Kidney epithelial cell (primary cell): ENCODE data around the gene UCP2. TPM values are rescaled to one million over a fixed set of nuclear protein-coding genes. Genes with fewer than 3 reads are reported as not detected.

Source experiments
- DNase-seq: peaks from one replicate; pipeline ENCODE4 v3.0.0-alpha.2; 2010; ENCODE audit warnings: low read depth
- H3K27me3 ChIP-seq: 2 replicates; pipeline ENCODE4 v1.6.0; 2011; ENCODE audit warnings: low read length; ENCODE audit not compliant: control insufficient read depth, insufficient read depth
- H3K36me3 ChIP-seq: 2 replicates; pipeline ENCODE4 v1.5.1; 2011; ENCODE audit warnings: low read length; ENCODE audit not compliant: control insufficient read depth, insufficient read depth
- H3K4me3 ChIP-seq: 2 replicates; pipeline ENCODE4 v1.5.1; 2011; ENCODE audit warnings: low read depth, mild to moderate bottlenecking, control low read depth, low read length
- total RNA-seq: library from RNA; depleted of rRNA; stranded (reverse); fragments of >200 nt; gene quantifications from 2 replicates; pipeline ENCODE4 v1.2.3, GENCODE V29; 2015
- TF ChIP-seq, protein P1 (sequence below): IDR thresholded peaks from 2 replicates; pipeline ENCODE4 v1.5.1; 2011; ENCODE audit warnings: mild to moderate bottlenecking, moderate library complexity, low read length, control low read depth, inconsistent platforms; ENCODE audit not compliant: insufficient read depth, poor library complexity, severe bottlenecking

The UCP2 gene
- total RNA-seq, 1 donor from 2014 or later: 13.0 TPM

DNA sequence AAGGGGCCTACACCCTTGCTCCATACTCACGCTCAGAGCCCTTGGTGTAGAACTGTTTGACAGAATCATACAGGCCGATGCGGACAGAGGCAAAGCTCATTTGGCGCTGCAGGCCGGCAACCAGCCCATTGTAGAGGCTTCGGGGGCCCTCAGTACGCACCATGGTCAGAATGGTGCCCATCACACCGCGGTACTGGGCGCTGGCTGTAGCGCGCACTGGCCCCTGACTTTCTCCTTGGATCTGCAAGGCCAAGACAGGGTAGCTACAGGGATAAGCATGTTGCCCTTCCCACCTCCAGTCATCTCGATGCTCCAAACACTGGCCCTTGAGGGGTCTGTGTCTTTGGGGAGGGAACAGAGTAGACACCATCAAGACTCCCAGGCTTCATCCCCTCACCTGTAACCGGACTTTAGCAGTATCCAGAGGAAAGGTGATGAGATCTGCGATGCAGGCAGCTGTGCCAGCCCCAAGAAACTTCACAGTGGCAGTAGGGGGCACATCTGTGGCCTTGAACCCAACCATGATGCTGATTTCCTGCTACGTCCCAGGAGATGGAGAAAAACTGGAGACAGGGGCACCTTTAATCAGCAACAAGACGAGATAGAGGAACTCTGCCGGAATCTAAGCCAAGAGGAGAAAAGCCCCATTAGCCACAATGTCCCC, 4.7 kb downstream of the UCP2 start:
- DNase-seq: no peak
- Histone ChIP-seq H3K27me3 (no peaks in the 10 kb centered on the region), H3K36me3 (peaks cover 11% of the 10 kb centered on the region), H3K4me3 (no peak overlapping the region)
- TF ChIP-seq, protein P1, sequence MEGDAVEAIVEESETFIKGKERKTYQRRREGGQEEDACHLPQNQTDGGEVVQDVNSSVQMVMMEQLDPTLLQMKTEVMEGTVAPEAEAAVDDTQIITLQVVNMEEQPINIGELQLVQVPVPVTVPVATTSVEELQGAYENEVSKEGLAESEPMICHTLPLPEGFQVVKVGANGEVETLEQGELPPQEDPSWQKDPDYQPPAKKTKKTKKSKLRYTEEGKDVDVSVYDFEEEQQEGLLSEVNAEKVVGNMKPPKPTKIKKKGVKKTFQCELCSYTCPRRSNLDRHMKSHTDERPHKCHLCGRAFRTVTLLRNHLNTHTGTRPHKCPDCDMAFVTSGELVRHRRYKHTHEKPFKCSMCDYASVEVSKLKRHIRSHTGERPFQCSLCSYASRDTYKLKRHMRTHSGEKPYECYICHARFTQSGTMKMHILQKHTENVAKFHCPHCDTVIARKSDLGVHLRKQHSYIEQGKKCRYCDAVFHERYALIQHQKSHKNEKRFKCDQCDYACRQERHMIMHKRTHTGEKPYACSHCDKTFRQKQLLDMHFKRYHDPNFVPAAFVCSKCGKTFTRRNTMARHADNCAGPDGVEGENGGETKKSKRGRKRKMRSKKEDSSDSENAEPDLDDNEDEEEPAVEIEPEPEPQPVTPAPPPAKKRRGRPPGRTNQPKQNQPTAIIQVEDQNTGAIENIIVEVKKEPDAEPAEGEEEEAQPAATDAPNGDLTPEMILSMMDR: no peak

GRCh38 chr11:73976451-73977151, 6.0 kb downstream of the UCP2 start:
- TF ChIP-seq, protein P1: no peak
- Histone ChIP-seq H3K36me3 (peaks cover 11% of the 10 kb centered on the region), H3K4me3 (no peak overlapping the region), H3K27me3 (no peaks in the 10 kb centered on the region)
- no peak for DNase-seq

GRCh38 chr11:73975479-73975757, 7.2 kb downstream of the UCP2 start:
- DNase-seq: no peak
- peaks cover 11% of the 10 kb centered on the region for H3K36me3 ChIP-seq
- no peaks in the 10 kb centered on the region for H3K27me3 ChIP-seq
- TF ChIP-seq, protein P1: no peak
- no peak overlapping the region for H3K4me3 ChIP-seq

DNA sequence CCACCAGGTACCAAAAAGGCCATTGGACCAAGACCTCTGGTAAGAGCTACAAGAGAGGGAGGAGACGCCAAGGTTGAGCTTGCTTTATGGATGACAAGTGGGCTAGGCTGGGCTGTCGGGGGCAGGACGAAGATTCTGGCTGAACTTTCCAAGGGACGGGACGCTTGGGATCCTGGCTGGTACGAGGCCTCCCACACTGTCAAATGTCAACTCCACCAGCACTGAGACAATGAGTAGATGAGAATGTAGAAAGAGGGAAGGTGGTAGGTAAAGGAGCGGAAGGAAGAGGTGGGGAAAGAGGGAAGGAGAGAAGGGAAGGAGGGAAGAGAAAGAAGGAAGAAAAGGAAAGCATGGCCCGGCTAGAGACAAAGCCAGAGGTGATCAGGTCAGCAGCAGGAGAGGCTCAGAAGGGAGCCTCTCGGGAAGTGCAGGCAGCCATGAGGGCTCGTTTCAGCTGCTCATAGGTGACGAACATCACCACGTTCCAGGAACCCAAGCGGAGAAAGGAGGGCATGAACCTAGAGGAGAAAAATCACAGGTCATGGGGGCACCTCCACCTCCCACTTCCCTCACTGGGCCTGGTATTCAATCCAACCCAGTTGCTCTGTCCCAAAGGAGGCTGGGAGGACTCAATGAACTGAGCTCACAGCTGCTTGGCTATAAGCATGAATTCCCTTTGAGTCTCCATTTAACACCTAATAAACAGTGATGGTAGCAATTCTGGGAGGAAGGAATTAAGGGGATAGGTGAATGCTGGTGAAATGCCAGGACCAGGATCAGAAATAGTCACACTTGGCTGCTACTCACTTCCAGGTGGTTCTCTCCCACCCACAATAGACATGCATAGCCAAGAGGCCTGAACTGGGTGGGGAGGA, 7.8 kb downstream of the UCP2 start:
- H3K4me3 ChIP-seq: no peak overlapping the region

DNA sequence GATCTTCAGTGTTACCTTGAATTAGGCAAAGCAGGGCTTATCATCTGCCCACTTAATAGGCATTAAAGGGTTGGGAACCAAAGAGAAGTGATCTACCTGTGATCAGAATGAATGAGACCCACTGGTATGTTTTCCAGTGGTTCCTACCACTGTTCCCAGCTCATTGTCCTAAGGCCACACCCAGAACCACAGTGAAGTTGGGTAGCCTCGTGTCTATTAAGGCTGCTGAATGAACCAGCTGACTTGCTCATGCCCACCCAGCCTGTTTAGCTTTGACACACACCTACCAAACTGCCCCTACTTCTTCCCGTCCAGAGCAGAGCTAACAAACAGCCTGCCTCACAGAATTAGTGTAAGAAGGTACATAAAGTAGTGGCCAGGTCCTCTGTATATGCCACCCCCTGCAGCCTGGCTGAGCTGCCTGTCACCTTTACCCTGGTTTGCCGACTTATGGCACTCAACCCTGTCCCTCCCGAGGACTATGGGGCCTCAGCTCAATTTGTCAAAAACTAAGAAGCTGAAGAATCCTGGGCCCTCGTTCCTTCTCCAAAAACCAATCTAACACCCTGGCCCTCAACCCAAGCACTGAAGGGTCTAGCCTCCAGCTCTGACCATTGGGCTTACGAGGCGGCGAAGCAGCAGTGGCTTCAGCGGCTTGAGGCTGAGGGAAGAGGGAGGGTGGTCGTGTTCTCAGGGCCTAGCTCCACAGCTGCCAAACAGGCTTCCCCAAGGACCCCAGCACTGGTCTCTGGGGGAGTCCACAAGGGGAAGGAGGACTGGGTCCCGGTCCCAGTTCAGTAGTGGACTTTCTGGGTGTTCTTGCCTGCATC, 9.8 kb downstream of the UCP2 start:
- TF ChIP-seq, protein P1: no peak
- peaks cover 8% of the 10 kb centered on the region for H3K36me3 ChIP-seq
- H3K4me3 ChIP-seq: no peak overlapping the region
- H3K27me3 ChIP-seq: no peaks in the 10 kb centered on the region
- no peak for DNase-seq

More for the DNA sequence above, 7.8 kb downstream of the UCP2 start:
- Histone ChIP-seq H3K36me3 (peaks cover 11% of the 10 kb centered on the region), H3K27me3 (no peaks in the 10 kb centered on the region)
- DNase-seq: no peak
- TF ChIP-seq, protein P1: no peak
